ENCODE results near the gene ADORA2A. TPM values are rescaled to one million over a fixed set of nuclear protein-coding genes. Genes with fewer than 3 reads are reported as not detected.

ADORA2A gene
- total RNA-seq, 6 donors from 2014 or later, result 7.3 to 20.9 (median 8.8) TPM

DNA sequence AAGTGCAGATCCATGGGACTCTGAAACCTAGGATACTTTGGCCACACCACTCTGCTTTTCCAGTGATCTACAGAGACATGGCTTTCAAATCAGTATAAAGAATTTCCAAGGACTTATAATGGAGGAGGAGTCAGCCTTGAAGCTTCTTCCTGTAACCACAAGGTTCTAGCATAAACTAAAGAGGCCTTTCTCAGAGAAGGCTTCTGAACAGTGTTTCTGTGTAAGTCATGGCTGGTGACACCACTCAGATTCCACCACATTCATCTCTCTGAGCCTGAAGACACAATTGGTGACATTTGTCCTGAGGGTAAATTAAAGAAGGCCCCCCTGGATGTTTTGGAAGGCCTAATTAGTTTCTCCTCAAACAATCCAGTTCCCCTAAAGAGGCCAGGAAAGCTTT, 29.0 kb upstream of the ADORA2A start:
- DNase-seq (no peak), ATAC-seq (ENCODE audit: low FRiP score in 2 of 2) (no peak)
- no peak for TF ChIP-seq POLR2AphosphoS5 (IDR thresholded peaks at IDR 0.05)
- no peak for TF ChIP-seq EP300 (IDR thresholded peaks at IDR 0.05)
- TF ChIP-seq POLR2A (IDR thresholded peaks at IDR 0.05), result no peak
- TF ChIP-seq CTCF (IDR thresholded peaks at IDR 0.05), result no peak
- Histone ChIP-seq H3K27ac (peak overlapping the region in 1 of 4 donors; percentile 35), H3K27me3 (no peaks in the 10 kb centered on the region), H3K9me3 (no peaks in the 10 kb centered on the region), H3K36me3 (peaks cover 8 to 39% (median 13%) of the 10 kb centered on the region in 4 donors), H3K4me1 (peaks cover 26 to 49% (median 38%) of the 10 kb centered on the region in 4 donors), H3K4me3 (no peak overlapping the region)

DNA sequence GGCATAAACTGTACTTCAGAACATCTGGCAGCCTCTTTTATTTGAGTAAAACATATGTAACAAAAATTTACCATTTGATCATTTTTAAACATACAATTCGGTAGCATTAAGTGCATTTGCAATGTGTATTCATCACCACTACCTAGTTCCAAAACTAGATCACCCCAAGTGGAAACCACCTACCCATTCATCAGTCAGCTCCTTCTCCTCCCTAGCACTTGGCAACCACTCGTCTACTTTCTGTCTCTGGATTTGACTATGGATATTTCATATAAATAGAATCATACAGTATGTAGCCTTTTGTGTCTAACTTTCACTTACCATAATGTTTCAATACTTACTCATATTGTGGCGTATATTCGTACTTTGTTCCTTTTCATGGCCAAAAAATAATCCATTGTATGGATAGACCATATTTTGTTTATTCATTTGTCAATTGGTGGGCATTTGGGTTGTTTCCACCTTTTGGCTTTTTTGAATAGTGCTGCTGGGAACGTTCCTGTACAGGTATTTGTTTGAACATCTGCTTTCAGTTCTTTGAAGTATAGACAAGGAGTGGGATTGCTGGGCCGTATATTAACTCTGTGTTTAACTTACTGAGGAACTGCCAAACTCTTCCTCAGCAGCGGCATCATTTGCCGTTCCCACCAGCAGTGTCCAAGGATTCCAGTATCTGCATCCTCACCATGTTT, 27.2 kb upstream of the ADORA2A start:
- Histone ChIP-seq H3K27ac (peak overlapping the region; percentile 28 to 74 (median 71)), H3K27me3 (no peaks in the 10 kb centered on the region), H3K4me3 (peak overlapping the region in 1 of 4 donors; percentile 23), H3K9me3 (no peaks in the 10 kb centered on the region), H3K36me3 (peaks cover 8 to 43% (median 17%) of the 10 kb centered on the region in 4 donors), H3K4me1 (peaks cover 27 to 52% (median 43%) of the 10 kb centered on the region in 4 donors)
- WGBS, 2 donors, result 63 to 70% methylated on average over 8 of the region's 8 CpGs
- ATAC-seq (ENCODE audit: low FRiP score in 2 of 2) (no peak), DNase-seq (no peak)
- TF ChIP-seq EP300 (IDR thresholded peaks at IDR 0.05) (no peak), POLR2AphosphoS5 (IDR thresholded peaks at IDR 0.05) (no peak), POLR2A (IDR thresholded peaks at IDR 0.05) (no peak), CTCF (IDR thresholded peaks at IDR 0.05) (no peak)

- Histone ChIP-seq H3K4me3 (peak overlapping the region in 2 of 4 donors; percentile 12 to 23), H3K36me3 (peaks cover 5 to 37% (median 14%) of the 10 kb centered on the region in 4 donors), H3K9me3 (no peaks in the 10 kb centered on the region), H3K27me3 (no peaks in the 10 kb centered on the region), H3K27ac (peak overlapping the region; percentile 28 to 74 (median 71)), H3K4me1 (peaks cover 27 to 52% (median 43%) of the 10 kb centered on the region in 4 donors)
- ATAC-seq (ENCODE audit: low FRiP score in 2 of 2) (peak in 1 of 2 donors; percentile 46), DNase-seq (no peak)
- TF ChIP-seq POLR2A (IDR thresholded peaks at IDR 0.05), result no peak
- peak in 1 of 2 donors; percentile 13 for TF ChIP-seq POLR2AphosphoS5 (IDR thresholded peaks at IDR 0.05)
- 45 to 48% methylated on average over 9 of the region's 9 CpGs for WGBS, 2 donors
Measured at GRCh38 chr22:24400726-24401596, 26.4 kb upstream of the ADORA2A start.

- Histone ChIP-seq H3K4me1 (peaks cover 30 to 59% (median 46%) of the 10 kb centered on the region in 4 donors), H3K36me3 (peaks cover 0 to 28% (median 6%) of the 10 kb centered on the region in 4 donors), H3K27me3 (no peaks in the 10 kb centered on the region), H3K9me3 (no peaks in the 10 kb centered on the region), H3K27ac (peak overlapping the region; percentile 28 to 74 (median 71)), H3K4me3 (no peak overlapping the region)
- DNase-seq (no peak), ATAC-seq (ENCODE audit: low FRiP score in 2 of 2) (peak in 1 of 2 donors; percentile 13)
- 88 to 89% methylated on average over 5 of the region's 5 CpGs for WGBS, 2 donors
- TF ChIP-seq POLR2AphosphoS5 (IDR thresholded peaks at IDR 0.05) (no peak), CTCF (IDR thresholded peaks at IDR 0.05) (no peak), EP300 (IDR thresholded peaks at IDR 0.05) (no peak), POLR2A (IDR thresholded peaks at IDR 0.05) (no peak)
Measured at GRCh38 chr22:24401931-24402367, 25.4 kb upstream of the ADORA2A start.

Data from upper lobe of left lung (tissue), 6 donors.